Measurements from ENCODE around the gene TMEM151B. TPM values are rescaled to one million over a fixed set of nuclear protein-coding genes. Genes with fewer than 3 reads are reported as not detected.

The TMEM151B gene
- total RNA-seq, 1 experiment from 2014 or later, result not detected

- no TSS peak for BruUV-seq (replicated peaks)
- ATAC-seq (peak; percentile 95), DNase-seq (peak; percentile 42)
- Histone ChIP-seq H4K20me1 (ENCODE audit: low read length) (no peaks in the 10 kb centered on the region), H3K9me2 (replicated peaks; ENCODE audit: low read length) (no peaks in the 10 kb centered on the region), H2AFZ (ENCODE audit: low read length) (peak overlapping the region; percentile 23; the same call in 1 of the 2 replicates), H3K27ac (ENCODE audit: low read length) (no peak overlapping the region), H3K4me3 (ENCODE audit: low read length) (no peak overlapping the region), H3K27me3 (ENCODE audit: low read length) (0 out of 2 replicates have a peak, but pooled peaks cover 8% of the 10 kb centered on the region), H3K9ac (ENCODE audit: low read length) (no peak overlapping the region), H3K4me1 (ENCODE audit: insufficient read depth, low read length) (peaks cover 6% of the 10 kb centered on the region), H3F3A (ENCODE audit: low read length, unreplicated experiment) (no peaks in the 10 kb centered on the region), H3K9me3 (ENCODE audit: low read length) (no peaks in the 10 kb centered on the region), H3K79me2 (ENCODE audit: low read length) (no peaks in the 10 kb centered on the region), H3K4me2 (ENCODE audit: low read length) (peak overlapping the region; percentile 10), H3K36me3 (ENCODE audit: low read depth, low read length) (no peaks in the 10 kb centered on the region)
- ChIA-PET CTCF (no interaction called here), POLR2A (ENCODE audit: unreplicated experiment) (no interaction called here)
- no peak for TF ChIP-seq EZH2phosphoT487 (IDR thresholded peaks at IDR 0.05; ENCODE audit: borderline replicate concordance, low read length)
- no peak for TF ChIP-seq CTCF (conservative IDR thresholded peaks at IDR 0.05; ENCODE audit: low read depth, low read length)
- TF ChIP-seq EZH2 (IDR thresholded peaks at IDR 0.05; ENCODE audit: low read length, unreplicated experiment), result no peak
- intact Hi-C loops (cut with micrococcal nuclease), result no loop called here
These were observed 83.1 kb downstream of the TMEM151B start for GRCh38 chr6:44353336-44353735.

- no TSS peak for BruUV-seq (replicated peaks)
- H3K4me1 ChIP-seq (ENCODE audit: insufficient read depth, low read length), result peaks cover 6% of the 10 kb centered on the region
- H3K4me2 ChIP-seq (ENCODE audit: low read length), result no peak overlapping the region
- intact Hi-C loops (cut with micrococcal nuclease), result no loop called here
- CTCF ChIA-PET, result no interaction called here
- H3K9me3 ChIP-seq (ENCODE audit: low read length), result no peaks in the 10 kb centered on the region
- no peak for TF ChIP-seq EZH2phosphoT487 (IDR thresholded peaks at IDR 0.05; ENCODE audit: borderline replicate concordance, low read length)
- no peak for TF ChIP-seq CTCF (conservative IDR thresholded peaks at IDR 0.05; ENCODE audit: low read depth, low read length)
- no peak for TF ChIP-seq EZH2 (IDR thresholded peaks at IDR 0.05; ENCODE audit: low read length, unreplicated experiment)
- no peak for DNase-seq
- H3K4me3 ChIP-seq (ENCODE audit: low read length), result no peak overlapping the region
- H3K27ac ChIP-seq (ENCODE audit: low read length), result no peak overlapping the region
- H3K27me3 ChIP-seq (ENCODE audit: low read length), result peaks cover 8% of the 10 kb centered on the region; the same call in 1 of the 2 replicates
- POLR2A ChIA-PET (ENCODE audit: unreplicated experiment), result interaction anchor here (0.6 kb wide), 1 partner anchor 13 kb away, joined by 6 read pairs; no protein-coding TSS in a partner anchor
- no peaks in the 10 kb centered on the region for H3F3A ChIP-seq (ENCODE audit: low read length, unreplicated experiment)
- H3K36me3 ChIP-seq (ENCODE audit: low read depth, low read length), result no peaks in the 10 kb centered on the region
- no peak for ATAC-seq
- H4K20me1 ChIP-seq (ENCODE audit: low read length), result no peaks in the 10 kb centered on the region
- no peaks in the 10 kb centered on the region for H3K9me2 ChIP-seq (replicated peaks; ENCODE audit: low read length)
- no peak overlapping the region for H2AFZ ChIP-seq (ENCODE audit: low read length)
- no peaks in the 10 kb centered on the region for H3K79me2 ChIP-seq (ENCODE audit: low read length)
- H3K9ac ChIP-seq (ENCODE audit: low read length), result no peak overlapping the region
These were observed 85.4 kb downstream of the TMEM151B start for GRCh38 chr6:44355640-44356039.

GRCh38 chr6:44356487-44356886, 86.2 kb downstream of the TMEM151B start:
- H3K9me3 ChIP-seq (ENCODE audit: low read length), result no peaks in the 10 kb centered on the region
- H3K9ac ChIP-seq (ENCODE audit: low read length), result no peak overlapping the region
- no peak overlapping the region for H3K27ac ChIP-seq (ENCODE audit: low read length)
- H3K36me3 ChIP-seq (ENCODE audit: low read depth, low read length), result no peaks in the 10 kb centered on the region
- H3F3A ChIP-seq (ENCODE audit: low read length, unreplicated experiment), result no peaks in the 10 kb centered on the region
- peaks cover 6% of the 10 kb centered on the region for H3K4me1 ChIP-seq (ENCODE audit: insufficient read depth, low read length)
- intact Hi-C loops (cut with micrococcal nuclease), result no loop called here
- no peaks in the 10 kb centered on the region for H3K79me2 ChIP-seq (ENCODE audit: low read length)
- H3K9me2 ChIP-seq (replicated peaks; ENCODE audit: low read length), result no peaks in the 10 kb centered on the region
- TF ChIP-seq CTCF (conservative IDR thresholded peaks at IDR 0.05; ENCODE audit: low read depth, low read length), result no peak
- no peak for TF ChIP-seq EZH2 (IDR thresholded peaks at IDR 0.05; ENCODE audit: low read length, unreplicated experiment)
- no peak for TF ChIP-seq EZH2phosphoT487 (IDR thresholded peaks at IDR 0.05; ENCODE audit: borderline replicate concordance, low read length)
- H3K4me2 ChIP-seq (ENCODE audit: low read length), result no peak overlapping the region
- BruUV-seq (replicated peaks), result no TSS peak
- no peak for DNase-seq
- no peak overlapping the region for H3K4me3 ChIP-seq (ENCODE audit: low read length)
- ChIA-PET POLR2A (ENCODE audit: unreplicated experiment) (no interaction called here), CTCF (no interaction called here)
- ATAC-seq, result no peak
- H4K20me1 ChIP-seq (ENCODE audit: low read length), result no peaks in the 10 kb centered on the region
- no peak overlapping the region for H2AFZ ChIP-seq (ENCODE audit: low read length)
- peaks cover 8% of the 10 kb centered on the region; the same call in 1 of the 2 replicates for H3K27me3 ChIP-seq (ENCODE audit: low read length)

Measured in PC-3 (cell line).